ENCODE measurements around the gene SLC10A1. TPM values are rescaled to one million over a fixed set of nuclear protein-coding genes. Genes with fewer than 3 reads are reported as not detected.

The SLC10A1 gene
- total RNA-seq, 1 experiment from 2014 or later: not detected

GRCh38 chr14:69828879-69829278, 31.8 kb upstream of the SLC10A1 start:
- no peak overlapping the region for H3K4me2 ChIP-seq (ENCODE audit: low read depth, low read length, poor library complexity, severe bottlenecking)
- no peak for DNase-seq
- H3K27me3 ChIP-seq (ENCODE audit: low read length): no peaks in the 10 kb centered on the region
- H4K20me1 ChIP-seq (ENCODE audit: insufficient read depth, low read depth, low read length): no peaks in the 10 kb centered on the region
- no peaks in the 10 kb centered on the region for H3K4me1 ChIP-seq (ENCODE audit: low read length)
- no peak overlapping the region for H2AFZ ChIP-seq (ENCODE audit: low read length)
- no peaks in the 10 kb centered on the region for H3K9me2 ChIP-seq (replicated peaks; ENCODE audit: insufficient read depth, low read length)
- no peak overlapping the region for H3K4me3 ChIP-seq (ENCODE audit: low read length)
- no peak overlapping the region for H3K27ac ChIP-seq (ENCODE audit: low read length)
- no peaks in the 10 kb centered on the region for H3K79me2 ChIP-seq (ENCODE audit: low read length)
- H3K9ac ChIP-seq (ENCODE audit: low read length): no peak overlapping the region
- H3K36me3 ChIP-seq (ENCODE audit: insufficient read depth, low read length): no peaks in the 10 kb centered on the region
- no peaks in the 10 kb centered on the region for H3K9me3 ChIP-seq (ENCODE audit: low read length)

- Histone ChIP-seq H3K27ac (ENCODE audit: low read length) (no peak overlapping the region), H3K4me2 (ENCODE audit: low read depth, low read length, poor library complexity, severe bottlenecking) (no peak overlapping the region), H3K9ac (ENCODE audit: low read length) (no peak overlapping the region), H3K27me3 (ENCODE audit: low read length) (no peaks in the 10 kb centered on the region), H4K20me1 (ENCODE audit: insufficient read depth, low read depth, low read length) (no peaks in the 10 kb centered on the region), H3K9me3 (ENCODE audit: low read length) (no peaks in the 10 kb centered on the region), H3K9me2 (replicated peaks; ENCODE audit: insufficient read depth, low read length) (no peaks in the 10 kb centered on the region), H3K79me2 (ENCODE audit: low read length) (no peaks in the 10 kb centered on the region), H3K36me3 (ENCODE audit: insufficient read depth, low read length) (no peaks in the 10 kb centered on the region), H3K4me3 (ENCODE audit: low read length) (no peak overlapping the region), H2AFZ (ENCODE audit: low read length) (no peak overlapping the region), H3K4me1 (ENCODE audit: low read length) (no peaks in the 10 kb centered on the region)
- no peak for DNase-seq
Measured at GRCh38 chr14:69828354-69828753, 31.3 kb upstream of the SLC10A1 start.

GRCh38 chr14:69827560-69827959, 30.5 kb upstream of the SLC10A1 start:
- Histone ChIP-seq H3K36me3 (ENCODE audit: insufficient read depth, low read length) (no peaks in the 10 kb centered on the region), H3K4me1 (ENCODE audit: low read length) (no peaks in the 10 kb centered on the region), H3K9me2 (replicated peaks; ENCODE audit: insufficient read depth, low read length) (no peaks in the 10 kb centered on the region), H3K79me2 (ENCODE audit: low read length) (no peaks in the 10 kb centered on the region), H3K4me2 (ENCODE audit: low read depth, low read length, poor library complexity, severe bottlenecking) (no peak overlapping the region), H3K4me3 (ENCODE audit: low read length) (no peak overlapping the region), H2AFZ (ENCODE audit: low read length) (no peak overlapping the region), H4K20me1 (ENCODE audit: insufficient read depth, low read depth, low read length) (no peaks in the 10 kb centered on the region), H3K9me3 (ENCODE audit: low read length) (no peaks in the 10 kb centered on the region), H3K9ac (ENCODE audit: low read length) (no peak overlapping the region), H3K27ac (ENCODE audit: low read length) (no peak overlapping the region), H3K27me3 (ENCODE audit: low read length) (no peaks in the 10 kb centered on the region)
- DNase-seq: no peak

- Histone ChIP-seq H3K27ac (ENCODE audit: low read length) (no peak overlapping the region), H3K4me3 (ENCODE audit: low read length) (no peak overlapping the region), H3K9me2 (replicated peaks; ENCODE audit: insufficient read depth, low read length) (no peaks in the 10 kb centered on the region), H4K20me1 (ENCODE audit: insufficient read depth, low read depth, low read length) (no peaks in the 10 kb centered on the region; the same call in 1 of the 2 replicates), H3K79me2 (ENCODE audit: low read length) (no peaks in the 10 kb centered on the region), H3K4me1 (ENCODE audit: low read length) (no peaks in the 10 kb centered on the region), H3K9me3 (ENCODE audit: low read length) (no peaks in the 10 kb centered on the region), H2AFZ (ENCODE audit: low read length) (no peak overlapping the region), H3K36me3 (ENCODE audit: insufficient read depth, low read length) (no peaks in the 10 kb centered on the region), H3K9ac (ENCODE audit: low read length) (no peak overlapping the region), H3K4me2 (ENCODE audit: low read depth, low read length, poor library complexity, severe bottlenecking) (no peak overlapping the region), H3K27me3 (ENCODE audit: low read length) (no peaks in the 10 kb centered on the region)
- DNase-seq: no peak
Measured at GRCh38 chr14:69822456-69822855, 25.4 kb upstream of the SLC10A1 start.

- no peaks in the 10 kb centered on the region; the same call in 1 of the 2 replicates for H4K20me1 ChIP-seq (ENCODE audit: insufficient read depth, low read depth, low read length)
- no peaks in the 10 kb centered on the region for H3K79me2 ChIP-seq (ENCODE audit: low read length)
- no peak overlapping the region for H3K9ac ChIP-seq (ENCODE audit: low read length)
- no peak overlapping the region for H3K4me2 ChIP-seq (ENCODE audit: low read depth, low read length, poor library complexity, severe bottlenecking)
- H3K27ac ChIP-seq (ENCODE audit: low read length): no peak overlapping the region
- no peaks in the 10 kb centered on the region for H3K27me3 ChIP-seq (ENCODE audit: low read length)
- H3K36me3 ChIP-seq (ENCODE audit: insufficient read depth, low read length): no peaks in the 10 kb centered on the region
- H2AFZ ChIP-seq (ENCODE audit: low read length): no peak overlapping the region
- no peak for DNase-seq
- no peaks in the 10 kb centered on the region for H3K9me3 ChIP-seq (ENCODE audit: low read length)
- no peak overlapping the region for H3K4me3 ChIP-seq (ENCODE audit: low read length)
- H3K9me2 ChIP-seq (replicated peaks; ENCODE audit: insufficient read depth, low read length): no peaks in the 10 kb centered on the region
- no peaks in the 10 kb centered on the region for H3K4me1 ChIP-seq (ENCODE audit: low read length)
Measured at GRCh38 chr14:69820991-69821390, 23.9 kb upstream of the SLC10A1 start.

GRCh38 chr14:69819607-69820006, 22.6 kb upstream of the SLC10A1 start:
- Histone ChIP-seq H3K79me2 (ENCODE audit: low read length) (no peaks in the 10 kb centered on the region), H3K4me2 (ENCODE audit: low read depth, low read length, poor library complexity, severe bottlenecking) (no peak overlapping the region), H4K20me1 (ENCODE audit: insufficient read depth, low read depth, low read length) (no peaks in the 10 kb centered on the region; the same call in 1 of the 2 replicates), H3K9me2 (replicated peaks; ENCODE audit: insufficient read depth, low read length) (no peaks in the 10 kb centered on the region), H2AFZ (ENCODE audit: low read length) (no peak overlapping the region), H3K36me3 (ENCODE audit: insufficient read depth, low read length) (no peaks in the 10 kb centered on the region), H3K9me3 (ENCODE audit: low read length) (no peaks in the 10 kb centered on the region), H3K4me3 (ENCODE audit: low read length) (no peak overlapping the region), H3K27me3 (ENCODE audit: low read length) (no peaks in the 10 kb centered on the region), H3K9ac (ENCODE audit: low read length) (no peak overlapping the region), H3K4me1 (ENCODE audit: low read length) (no peaks in the 10 kb centered on the region), H3K27ac (ENCODE audit: low read length) (no peak overlapping the region)
- DNase-seq: no peak

GRCh38 chr14:69818758-69819191, 21.7 kb upstream of the SLC10A1 start:
- H3K9me2 ChIP-seq (replicated peaks; ENCODE audit: insufficient read depth, low read length): no peaks in the 10 kb centered on the region
- H4K20me1 ChIP-seq (ENCODE audit: insufficient read depth, low read depth, low read length): no peaks in the 10 kb centered on the region; the same call in 1 of the 2 replicates
- no peak overlapping the region for H3K9ac ChIP-seq (ENCODE audit: low read length)
- peak; percentile 94 for DNase-seq
- H3K27ac ChIP-seq (ENCODE audit: low read length): no peak overlapping the region
- no peaks in the 10 kb centered on the region for H3K27me3 ChIP-seq (ENCODE audit: low read length)
- H3K36me3 ChIP-seq (ENCODE audit: insufficient read depth, low read length): no peaks in the 10 kb centered on the region
- H3K4me1 ChIP-seq (ENCODE audit: low read length): no peaks in the 10 kb centered on the region
- no peak overlapping the region for H3K4me2 ChIP-seq (ENCODE audit: low read depth, low read length, poor library complexity, severe bottlenecking)
- H3K79me2 ChIP-seq (ENCODE audit: low read length): no peaks in the 10 kb centered on the region
- no peak overlapping the region for H2AFZ ChIP-seq (ENCODE audit: low read length)
- H3K4me3 ChIP-seq (ENCODE audit: low read length): no peak overlapping the region
- no peaks in the 10 kb centered on the region for H3K9me3 ChIP-seq (ENCODE audit: low read length)

GRCh38 chr14:69816216-69816615, 19.2 kb upstream of the SLC10A1 start:
- Histone ChIP-seq H3K9me3 (ENCODE audit: low read length) (no peaks in the 10 kb centered on the region), H3K9ac (ENCODE audit: low read length) (no peak overlapping the region), H3K9me2 (replicated peaks; ENCODE audit: insufficient read depth, low read length) (no peaks in the 10 kb centered on the region), H3K4me2 (ENCODE audit: low read depth, low read length, poor library complexity, severe bottlenecking) (no peak overlapping the region), H3K4me3 (ENCODE audit: low read length) (no peak overlapping the region), H3K79me2 (ENCODE audit: low read length) (no peaks in the 10 kb centered on the region), H2AFZ (ENCODE audit: low read length) (no peak overlapping the region), H3K27me3 (ENCODE audit: low read length) (no peaks in the 10 kb centered on the region), H3K4me1 (ENCODE audit: low read length) (no peaks in the 10 kb centered on the region), H3K36me3 (ENCODE audit: insufficient read depth, low read length) (no peaks in the 10 kb centered on the region), H4K20me1 (ENCODE audit: insufficient read depth, low read depth, low read length) (no peaks in the 10 kb centered on the region; the same call in 1 of the 2 replicates), H3K27ac (ENCODE audit: low read length) (no peak overlapping the region)
- no peak for DNase-seq

- Histone ChIP-seq H3K9me2 (replicated peaks; ENCODE audit: insufficient read depth, low read length) (no peaks in the 10 kb centered on the region), H3K9ac (ENCODE audit: low read length) (no peak overlapping the region), H3K27me3 (ENCODE audit: low read length) (no peaks in the 10 kb centered on the region), H3K4me3 (ENCODE audit: low read length) (no peak overlapping the region), H3K27ac (ENCODE audit: low read length) (no peak overlapping the region), H2AFZ (ENCODE audit: low read length) (no peak overlapping the region), H3K79me2 (ENCODE audit: low read length) (no peaks in the 10 kb centered on the region), H4K20me1 (ENCODE audit: insufficient read depth, low read depth, low read length) (no peaks in the 10 kb centered on the region; the same call in 1 of the 2 replicates), H3K9me3 (ENCODE audit: low read length) (no peaks in the 10 kb centered on the region), H3K4me2 (ENCODE audit: low read depth, low read length, poor library complexity, severe bottlenecking) (no peak overlapping the region), H3K4me1 (ENCODE audit: low read length) (no peaks in the 10 kb centered on the region), H3K36me3 (ENCODE audit: insufficient read depth, low read length) (no peaks in the 10 kb centered on the region)
- DNase-seq: no peak
Measured at GRCh38 chr14:69815556-69815955, 18.5 kb upstream of the SLC10A1 start.

Data from Karpas-422 (cell line).